Measurements from ENCODE around the gene RET.

RET gene

DNA sequence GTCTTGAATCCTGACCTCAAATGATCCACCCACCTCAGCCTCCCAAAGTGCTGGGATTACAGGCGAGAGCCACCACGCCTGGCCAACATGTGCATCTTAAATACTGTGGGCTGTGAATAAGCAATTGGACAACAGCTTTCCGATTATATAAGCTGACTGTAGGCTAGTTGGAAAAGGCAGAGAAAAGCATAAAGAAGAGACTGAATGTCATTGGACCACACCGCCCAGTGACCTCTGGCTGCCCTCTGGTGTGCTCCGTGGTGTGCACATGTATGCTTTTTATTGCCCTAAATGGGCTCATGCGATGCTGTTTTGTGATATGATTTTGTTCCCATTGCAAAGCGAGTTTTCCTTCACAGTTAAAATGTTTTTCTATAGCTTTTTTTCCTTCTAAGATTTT, 46.0 kb downstream of the RET start:
- DNase-seq: no peak

DNA sequence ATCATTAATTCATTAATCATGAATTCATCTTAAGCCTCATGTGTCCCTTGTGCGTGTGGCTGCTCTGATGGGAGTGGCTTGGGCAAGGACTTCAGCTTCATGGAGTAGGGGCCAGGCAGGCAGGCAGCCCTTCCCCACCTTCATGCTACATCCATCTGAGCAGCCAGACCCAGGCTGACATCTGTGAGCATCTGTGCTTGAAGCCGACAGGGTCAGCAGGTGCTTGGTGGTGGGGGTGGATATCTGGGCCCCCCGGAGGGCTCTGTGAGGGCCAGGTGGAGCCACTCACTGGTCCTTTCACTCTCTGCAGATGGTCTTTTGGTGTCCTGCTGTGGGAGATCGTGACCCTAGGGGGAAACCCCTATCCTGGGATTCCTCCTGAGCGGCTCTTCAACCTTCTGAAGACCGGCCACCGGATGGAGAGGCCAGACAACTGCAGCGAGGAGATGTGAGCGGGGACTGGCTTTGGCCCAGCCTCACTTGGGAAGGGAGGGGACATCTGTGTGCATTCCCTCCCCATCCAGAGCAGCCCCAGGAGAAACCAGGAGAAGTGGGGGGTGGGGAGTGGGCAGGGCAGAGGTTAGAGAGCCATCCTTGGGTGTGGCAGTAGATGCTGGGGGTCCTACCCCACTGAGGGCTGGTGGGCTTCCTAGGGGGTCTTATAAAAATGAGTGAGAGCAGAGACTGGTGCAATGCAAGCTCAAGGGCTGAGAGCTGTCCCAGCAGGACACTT, 46.7 kb downstream of the RET start:
- DNase-seq: no peak

DNA sequence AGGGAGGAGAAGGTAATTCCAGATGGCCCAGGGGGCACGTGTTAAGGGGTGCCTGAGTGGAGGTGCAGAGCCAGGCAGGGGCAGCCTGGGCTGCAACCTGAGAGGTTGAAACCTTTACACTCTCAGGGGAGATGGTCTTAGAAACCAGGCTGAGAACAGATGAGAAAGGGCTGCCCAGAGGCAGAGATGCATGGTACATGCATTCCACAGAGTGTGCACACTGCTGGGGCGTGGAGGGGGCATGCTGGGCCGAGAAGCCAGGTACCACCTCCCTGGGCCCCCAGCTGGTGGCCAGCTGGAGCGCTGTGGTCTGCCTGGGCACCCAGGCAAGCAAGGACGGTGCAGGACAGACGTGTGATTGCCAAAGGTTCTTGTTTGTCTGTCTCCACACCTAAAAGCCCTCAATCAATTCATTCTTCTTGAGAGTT, 47.2 kb downstream of the RET start:
- DNase-seq: no peak

GRCh38 chr10:43124574-43125273, 47.9 kb downstream of the RET start:
- DNase-seq: no peak

DNA sequence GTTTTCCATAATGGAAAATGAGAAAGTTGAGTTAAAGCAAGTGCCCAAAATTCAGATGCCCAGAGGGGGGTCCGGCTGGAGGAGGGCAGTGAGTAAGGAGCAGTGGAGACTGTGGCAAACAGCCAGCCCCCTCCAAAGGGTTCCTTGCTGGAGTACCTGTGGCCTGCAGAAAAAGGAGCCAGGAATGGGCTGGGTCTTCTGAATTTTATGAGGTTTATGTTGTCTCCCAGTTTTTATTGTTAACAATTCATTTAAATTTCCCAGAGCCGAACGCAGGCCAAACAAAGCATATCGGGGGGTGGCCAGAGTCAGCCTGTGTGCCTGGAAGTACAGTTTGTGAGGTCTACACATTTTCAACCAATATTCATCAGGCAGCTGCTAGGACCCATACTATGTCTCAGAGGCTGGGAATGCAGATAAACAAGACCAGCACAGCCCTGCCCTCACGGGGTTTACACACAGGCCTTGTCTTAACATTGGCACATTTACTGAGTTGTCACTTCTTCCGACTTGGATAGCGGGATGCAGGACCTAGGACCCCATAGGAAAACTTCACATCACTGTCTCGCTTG, 48.5 kb downstream of the RET start:
- no peak for DNase-seq

DNA sequence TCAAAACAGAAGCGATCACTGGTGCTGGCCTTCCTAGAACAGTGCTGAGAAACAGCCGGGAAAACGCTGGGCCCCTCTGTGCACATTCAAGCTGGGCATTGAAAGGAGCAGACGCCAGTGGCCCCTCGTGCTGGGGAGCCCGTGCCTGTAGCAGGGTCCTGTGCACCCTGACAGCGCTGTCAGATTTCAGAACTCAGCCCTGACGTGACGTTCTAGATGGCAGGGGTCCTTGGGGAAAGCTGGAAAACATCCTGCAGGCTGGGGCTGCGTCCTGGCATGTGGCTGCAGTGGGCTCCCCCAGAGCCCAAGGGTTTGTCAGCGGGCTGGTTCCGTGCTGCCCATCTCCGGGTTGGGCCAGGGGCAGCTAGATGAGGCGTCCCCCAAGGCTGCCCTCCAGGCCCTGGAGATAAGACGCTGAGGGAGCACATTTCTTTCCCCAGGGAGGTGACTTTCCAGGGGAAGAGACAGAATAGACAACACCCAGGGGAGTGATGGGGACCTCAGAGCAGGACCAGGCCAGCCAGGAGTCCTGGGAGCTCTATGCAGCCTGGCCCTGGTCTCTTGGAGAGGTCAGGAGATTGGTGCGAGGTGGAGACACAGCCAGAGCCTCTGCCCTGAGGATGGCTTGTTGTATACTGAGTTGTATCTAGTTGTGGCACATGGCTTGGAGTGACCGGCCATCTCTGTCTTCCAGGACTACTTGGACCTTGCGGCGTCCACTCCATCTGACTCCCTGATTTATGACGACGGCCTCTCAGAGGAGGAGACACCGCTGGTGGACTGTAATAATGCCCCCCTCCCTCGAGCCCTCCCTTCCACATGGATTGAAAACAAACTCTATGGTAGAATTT, 49.2 kb downstream of the RET start:
- DNase-seq: no peak

- no peak for DNase-seq
These were observed 50.0 kb downstream of the RET start for GRCh38 chr10:43126759-43127424.

DNA sequence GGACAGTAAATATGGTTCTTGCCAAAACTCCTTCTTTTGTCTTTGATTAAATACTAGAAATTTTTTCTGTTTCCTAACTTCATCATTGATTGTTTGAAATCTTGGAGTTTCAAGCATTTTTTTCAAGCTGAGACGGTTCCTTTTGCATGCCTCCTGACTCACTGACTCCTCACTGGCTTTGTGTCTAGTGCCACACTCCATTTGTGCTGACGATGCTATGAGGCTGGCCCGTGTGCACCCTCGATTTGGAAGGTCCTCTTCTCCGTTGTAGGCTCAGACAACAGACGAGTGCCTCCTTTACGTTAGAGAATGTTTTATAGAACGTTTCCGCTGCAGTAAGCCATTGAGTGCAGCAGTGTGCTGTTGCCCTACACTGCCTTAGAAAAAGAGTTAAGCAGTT, 50.6 kb downstream of the RET start:
- no peak for DNase-seq

DNA sequence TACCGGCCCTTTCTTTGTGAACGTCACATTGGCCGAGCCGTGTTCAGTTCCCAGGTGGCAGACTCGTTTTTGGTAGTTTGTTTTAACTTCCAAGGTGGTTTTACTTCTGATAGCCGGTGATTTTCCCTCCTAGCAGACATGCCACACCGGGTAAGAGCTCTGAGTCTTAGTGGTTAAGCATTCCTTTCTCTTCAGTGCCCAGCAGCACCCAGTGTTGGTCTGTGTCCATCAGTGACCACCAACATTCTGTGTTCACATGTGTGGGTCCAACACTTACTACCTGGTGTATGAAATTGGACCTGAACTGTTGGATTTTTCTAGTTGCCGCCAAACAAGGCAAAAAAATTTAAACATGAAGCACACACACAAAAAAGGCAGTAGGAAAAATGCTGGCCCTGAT, 51.5 kb downstream of the RET start:
- DNase-seq: no peak

- DNase-seq: no peak
These were observed 52.3 kb downstream of the RET start for GRCh38 chr10:43128958-43129706.

GRCh38 chr10:43130770-43131171, 53.9 kb downstream of the RET start:
- no peak for DNase-seq

DNA sequence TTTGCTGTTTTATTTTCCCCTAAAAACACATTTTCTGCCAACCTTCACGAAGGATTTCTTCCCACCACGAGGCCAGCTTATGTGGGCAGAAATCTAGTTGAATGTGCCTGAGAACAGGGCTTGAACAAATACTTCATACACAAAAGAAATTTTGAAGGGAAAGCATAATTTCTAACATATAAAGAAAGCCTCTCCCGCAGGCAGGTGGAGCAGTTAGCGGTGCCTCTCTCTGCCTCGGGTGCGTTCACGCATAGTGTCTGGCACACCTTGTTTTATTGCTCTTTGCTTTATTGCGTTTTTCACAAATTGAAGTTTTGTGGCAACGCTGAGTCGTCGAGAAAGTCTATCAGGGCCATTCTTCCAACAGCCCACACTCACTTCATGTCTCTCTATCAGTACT, 54.4 kb downstream of the RET start:
- DNase-seq: no peak

DNA sequence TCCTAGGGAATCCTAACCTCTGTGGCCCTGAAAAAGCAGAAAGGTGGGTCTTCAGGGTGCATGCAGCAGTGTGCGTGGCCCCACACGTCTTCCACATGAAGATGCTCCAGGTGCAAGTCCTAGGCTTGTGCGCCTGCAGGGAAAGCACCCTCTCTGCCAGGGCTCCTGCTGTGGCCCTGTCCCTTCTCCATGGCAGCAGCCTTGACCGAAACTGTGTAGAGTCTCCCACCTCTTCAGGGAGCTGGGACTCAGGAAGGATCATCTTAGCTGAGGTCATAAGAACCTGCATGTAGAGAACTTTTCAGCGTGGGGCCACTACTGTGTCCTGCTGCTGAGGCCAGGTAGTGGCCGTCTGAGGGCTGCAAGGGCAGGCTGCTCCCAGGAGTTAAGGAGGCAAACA, 55.0 kb downstream of the RET start:
- DNase-seq: no peak

GRCh38 chr10:43132867-43133787, 56.3 kb downstream of the RET start:
- no peak for DNase-seq

GRCh38 chr10:43134126-43134905, 57.4 kb downstream of the RET start:
- DNase-seq: no peak

DNA sequence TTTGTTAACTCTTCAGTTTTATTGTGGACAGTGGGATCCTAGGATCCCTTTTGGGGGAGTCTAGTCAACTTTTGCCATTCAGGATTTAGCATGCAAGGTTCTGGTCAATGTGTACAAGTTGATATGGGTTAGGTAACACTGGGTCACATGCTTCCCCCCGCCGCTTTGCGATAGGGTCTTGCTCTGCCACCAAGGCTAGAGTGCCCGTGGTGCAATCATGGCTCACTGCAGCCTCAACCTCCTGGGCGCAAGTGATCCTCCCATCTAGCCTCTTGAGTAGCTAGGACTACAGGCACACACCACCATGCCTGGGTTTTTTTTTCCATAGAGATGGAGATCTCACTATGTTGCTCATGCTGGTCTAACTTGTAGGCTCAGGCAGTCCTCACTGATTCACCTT, 58.2 kb downstream of the RET start:
- DNase-seq: no peak

DNA sequence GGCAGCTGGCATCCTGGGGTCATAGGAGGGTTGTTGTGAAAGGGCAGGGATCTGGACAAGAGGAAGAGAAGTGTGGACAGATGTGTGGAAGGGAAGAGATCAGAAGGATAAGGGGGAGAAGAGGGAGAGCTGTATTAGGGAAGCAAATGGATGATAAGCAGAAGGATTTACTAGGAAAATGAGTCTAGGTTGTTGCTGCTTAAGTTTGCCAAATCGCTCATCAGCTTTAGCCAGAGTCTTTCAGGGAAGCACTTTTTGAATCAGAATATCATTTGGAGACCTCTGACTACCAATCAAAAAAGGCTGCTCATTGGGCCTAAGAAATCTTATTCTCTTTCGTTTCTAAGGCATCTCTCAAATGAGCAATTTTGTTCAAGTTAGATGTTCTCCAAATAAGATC, 58.8 kb downstream of the RET start:
- no peak for DNase-seq

DNA sequence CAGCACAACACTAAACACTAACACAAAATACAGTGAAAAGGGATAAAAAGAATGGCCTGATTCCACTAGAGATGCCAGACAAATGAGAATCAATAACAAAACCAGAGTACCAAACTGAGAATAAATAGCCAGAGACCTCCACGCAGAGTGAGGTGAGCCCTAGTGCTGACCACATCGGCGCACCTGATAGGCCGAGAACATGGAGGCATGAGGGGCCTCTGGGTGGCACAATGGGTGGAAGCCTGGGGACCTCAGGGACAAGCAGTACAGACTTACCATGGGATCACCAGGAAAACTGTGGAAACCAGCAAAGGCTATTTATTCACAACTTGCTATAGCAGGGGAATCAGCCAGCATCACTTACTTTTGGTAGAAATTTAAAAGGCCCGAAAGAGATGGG, 59.6 kb downstream of the RET start:
- DNase-seq: no peak

DNA sequence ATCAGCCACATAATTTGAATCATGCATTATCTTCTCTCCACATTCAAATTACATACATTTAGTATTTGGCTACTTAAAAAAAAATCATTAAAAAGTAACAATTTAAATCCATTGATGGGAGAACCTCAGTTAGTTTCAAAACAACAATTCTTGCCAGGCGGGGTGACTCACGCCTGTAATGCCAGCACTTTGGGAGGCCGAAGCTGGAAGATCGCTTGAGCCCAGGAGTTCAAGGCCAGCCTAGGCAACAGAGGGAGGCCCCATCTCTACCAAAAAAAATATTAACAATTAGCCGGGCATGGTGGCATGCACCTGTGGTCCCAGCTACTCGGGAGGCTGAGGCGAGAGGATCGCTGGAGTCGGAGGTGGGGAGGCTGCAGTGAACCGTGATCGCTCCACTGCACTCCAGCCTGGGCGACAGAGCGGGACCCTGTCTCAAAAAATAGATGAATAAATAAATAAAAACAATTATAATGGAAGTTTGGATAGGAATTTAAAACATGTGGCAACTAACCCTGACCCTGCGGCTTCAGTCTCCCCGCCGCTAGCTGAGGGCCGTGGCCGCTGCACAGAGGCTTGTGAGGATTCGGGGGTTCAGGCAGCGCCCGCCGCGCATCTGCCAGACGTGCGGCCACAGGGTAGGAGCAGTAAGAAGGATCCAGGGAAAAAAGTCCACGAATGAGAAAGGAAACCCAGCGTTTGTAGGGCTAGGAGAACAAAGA, 60.3 kb downstream of the RET start:
- no peak for DNase-seq

GRCh38 chr10:43137717-43138020, 60.8 kb downstream of the RET start:
- no peak for DNase-seq
